Measurements from ENCODE around the gene ELF1. TPM values are rescaled to one million over a fixed set of nuclear protein-coding genes. Genes with fewer than 3 reads are reported as not detected.
"Not testable (repeated sequence)": the region's sequence is repeated elsewhere in the genome, so short reads cannot be mapped to it uniquely, and the experiment has no call there.

ELF1 gene
- total and polyA plus RNA-seq, 2 of the 8 experiments (the other 6 are each of a cell fraction or from before 2014, with no cell fraction given), result 5.6 to 18.2 TPM

GRCh38 chr13:40900568-40900967 is 118.5 kb downstream of the ELF1 start:
- H3K27me3 ChIP-seq (replicated peaks in 1 of 4; ENCODE audit: control insufficient read depth in 3 of 4, extremely low read depth in 1 of 4, insufficient read depth in 3 of 4, low read length in 3 of 4); CTCF ChIA-PET (ENCODE audit: partially characterized antibody); H2AK5ac ChIP-seq (ENCODE audit: low read depth, low read length); DNase-seq (ENCODE audit: low read depth in 1 of 2, low spot score in 2 of 2); H4K5ac ChIP-seq (ENCODE audit: insufficient read length, low read depth, low read length); POLR2A ChIA-PET (ENCODE audit: partially characterized antibody); H2BK120ac ChIP-seq (replicated peaks; ENCODE audit: low read depth, low read length); H2BK12ac ChIP-seq (ENCODE audit: low read depth, low read length); H3K4ac ChIP-seq (replicated peaks; ENCODE audit: insufficient read length, low read depth, low read length); H3K4me2 ChIP-seq (ENCODE audit: insufficient read depth in 1 of 2, low read depth in 2 of 2, low read length in 2 of 2); H4K91ac ChIP-seq (replicated peaks; ENCODE audit: insufficient read length, low read length); H3K9ac ChIP-seq (replicated peaks in 1 of 4; ENCODE audit: extremely low read depth in 1 of 4, low read depth in 3 of 4, low read length in 3 of 4); H3K4me3 ChIP-seq (ENCODE audit: extremely low read depth in 1 of 4, insufficient read depth in 2 of 4, low read depth in 3 of 4, low read length in 4 of 4); H3K23me2 ChIP-seq (ENCODE audit: low read depth, low read length); H3K79me2 ChIP-seq (ENCODE audit: control insufficient read depth in 1 of 2, insufficient read depth in 2 of 2, low read length in 2 of 2); H3K14ac ChIP-seq (ENCODE audit: insufficient read length); H4K20me1 ChIP-seq (replicated peaks in 1 of 2; ENCODE audit: control insufficient read depth in 1 of 2, insufficient read depth in 2 of 2, low read length in 2 of 2); H2BK20ac ChIP-seq (ENCODE audit: low read length); H3K9me3 ChIP-seq (ENCODE audit: insufficient read depth in 2 of 2, low read depth in 1 of 2, low read length in 1 of 2); H2BK5ac ChIP-seq (ENCODE audit: low read depth, low read length); H3K36me3 ChIP-seq (ENCODE audit: control insufficient read depth in 2 of 4, insufficient read depth in 4 of 4, low read length in 3 of 4); H3K23ac ChIP-seq (ENCODE audit: insufficient read length); H2BK15ac ChIP-seq (ENCODE audit: low read length); H3K79me1 ChIP-seq (ENCODE audit: low read depth, low read length); H3K27ac ChIP-seq (ENCODE audit: low read depth, low read length); H3K56ac ChIP-seq (replicated peaks; ENCODE audit: insufficient read length, low read depth, low read length); FAIRE-seq; H3K4me1 ChIP-seq (replicated peaks in 1 of 4; ENCODE audit: control insufficient read depth in 3 of 4, insufficient read depth in 4 of 4, low read length in 3 of 4); H3K18ac ChIP-seq (ENCODE audit: extremely low read depth, low read length); H2AFZ ChIP-seq (ENCODE audit: low read length); H4K8ac ChIP-seq (ENCODE audit: extremely low read depth, insufficient read depth, low read length): not testable (repeated sequence)
- no CpG with 5 or more reads among the region's 28 CpGs for WGBS, 2 experiments (ENCODE audit: extremely low coverage in 1 of 2, insufficient coverage in 1 of 2, insufficient read length in 1 of 2, insufficient replicate concordance in 2 of 2, low coverage in 1 of 2, low lambda C conversion rate in 2 of 2, missing lambda C conversion rate in 1 of 2)
